CD4-positive, alpha-beta T cell treated with Interleukin-6 at 100 ng/mL for 8 hours (primary cell): ENCODE measurements around the gene TMEM229A.
"Not testable (repeated sequence)": the region's sequence is repeated elsewhere in the genome, so short reads cannot be mapped to it uniquely, and the experiment has no call there.

Source experiments
- DNase-seq: peaks from one replicate; pipeline ENCODE4 v3.0.0-alpha.2; 2020; ENCODE audit warnings: mixed read lengths, low spot score

The TMEM229A gene

DNA sequence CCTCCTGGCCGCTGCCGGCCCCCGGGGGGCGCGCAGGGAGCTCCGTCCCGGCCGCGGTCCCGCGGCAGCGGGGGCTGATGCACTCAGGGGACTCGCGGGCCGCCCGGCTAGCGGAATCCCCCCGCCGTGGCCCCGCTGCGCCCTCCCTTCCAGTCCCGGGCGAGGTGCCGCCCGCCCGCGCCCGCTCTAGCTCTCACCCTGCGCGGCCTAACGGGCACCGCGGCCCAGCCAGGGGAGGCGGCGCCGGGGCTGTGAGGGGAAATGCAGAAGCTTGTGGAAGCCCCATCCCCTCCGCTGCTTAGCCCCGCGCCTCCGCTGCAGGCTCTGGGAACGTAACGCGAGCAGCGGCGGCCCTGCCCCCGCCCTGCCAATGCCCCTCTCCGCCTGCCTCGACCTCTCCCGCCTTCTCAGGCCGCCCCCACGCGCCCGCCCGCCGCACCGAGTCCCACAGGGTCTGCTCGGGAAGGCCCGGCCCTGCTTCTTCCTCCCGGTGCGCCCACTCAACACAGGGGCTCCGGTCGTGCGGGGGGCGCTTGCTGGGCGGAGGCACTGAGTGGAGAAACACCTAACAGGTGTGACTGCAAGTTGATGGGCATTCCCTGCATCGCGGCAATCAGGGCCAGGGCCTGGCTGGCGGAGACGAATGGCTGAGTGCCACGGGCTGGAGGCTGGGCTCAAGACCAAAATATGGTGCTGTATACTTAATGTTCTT is 384 bp upstream of the TMEM229A start:
- no peak for DNase-seq

DNA sequence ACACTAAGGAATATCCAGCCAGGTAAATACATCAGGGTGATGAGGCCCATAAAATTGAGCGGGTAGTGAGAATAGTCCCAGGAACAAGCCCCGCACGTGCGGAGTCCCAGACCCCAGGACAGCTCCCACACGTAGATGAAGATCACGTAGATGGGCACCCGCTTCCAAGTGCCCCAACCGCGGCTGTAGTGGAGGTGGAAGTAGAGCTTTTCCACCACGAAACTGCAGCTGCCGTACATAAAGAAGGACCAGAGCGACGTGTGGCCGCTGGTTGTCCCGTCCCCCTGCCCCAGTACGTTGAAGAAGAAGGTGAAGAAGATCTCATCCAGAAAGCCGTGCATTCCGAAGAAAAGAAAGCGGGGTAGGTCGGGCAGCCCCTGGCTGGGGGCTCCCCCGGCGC is 948 bp downstream of the TMEM229A start:
- DNase-seq: no peak

DNA sequence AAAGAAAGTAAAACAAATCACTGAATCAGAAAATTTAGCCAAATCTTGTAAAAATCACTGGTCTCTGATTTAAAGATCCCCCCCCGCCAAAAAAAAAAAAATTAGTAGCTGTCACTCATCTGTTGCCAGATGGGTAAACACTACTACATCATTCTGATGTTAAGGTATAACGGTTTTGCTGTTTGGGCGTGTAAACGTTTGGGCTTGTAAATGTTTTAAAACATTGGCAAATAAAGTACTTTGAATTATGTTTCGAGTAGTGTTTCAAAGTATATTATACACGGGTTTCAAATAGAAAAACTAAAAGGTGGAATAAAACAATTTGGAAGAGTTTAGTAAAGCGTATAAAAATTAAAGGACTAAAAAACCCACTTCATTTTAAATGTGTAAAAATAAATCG is 1.5 kb downstream of the TMEM229A start:
- no peak for DNase-seq

DNA sequence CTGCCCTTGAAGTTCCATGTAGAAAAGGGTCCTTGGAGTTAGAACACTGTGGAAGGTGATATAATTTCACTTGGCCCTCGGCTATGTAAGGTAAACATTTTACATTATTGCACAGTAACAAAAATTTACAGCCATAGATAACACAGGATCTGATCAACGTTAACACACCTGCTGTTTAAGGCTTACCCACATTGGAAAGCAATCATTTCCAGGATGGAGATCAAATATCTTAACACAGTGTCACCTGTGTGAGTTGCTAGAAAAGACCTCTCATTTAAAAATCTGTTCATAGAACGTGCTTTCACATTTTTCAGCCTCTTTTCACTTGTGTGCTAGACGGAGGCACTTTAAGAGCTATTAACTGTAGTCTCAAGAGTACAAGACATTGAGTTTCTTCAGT is 1.9 kb downstream of the TMEM229A start:
- no peak for DNase-seq

DNA sequence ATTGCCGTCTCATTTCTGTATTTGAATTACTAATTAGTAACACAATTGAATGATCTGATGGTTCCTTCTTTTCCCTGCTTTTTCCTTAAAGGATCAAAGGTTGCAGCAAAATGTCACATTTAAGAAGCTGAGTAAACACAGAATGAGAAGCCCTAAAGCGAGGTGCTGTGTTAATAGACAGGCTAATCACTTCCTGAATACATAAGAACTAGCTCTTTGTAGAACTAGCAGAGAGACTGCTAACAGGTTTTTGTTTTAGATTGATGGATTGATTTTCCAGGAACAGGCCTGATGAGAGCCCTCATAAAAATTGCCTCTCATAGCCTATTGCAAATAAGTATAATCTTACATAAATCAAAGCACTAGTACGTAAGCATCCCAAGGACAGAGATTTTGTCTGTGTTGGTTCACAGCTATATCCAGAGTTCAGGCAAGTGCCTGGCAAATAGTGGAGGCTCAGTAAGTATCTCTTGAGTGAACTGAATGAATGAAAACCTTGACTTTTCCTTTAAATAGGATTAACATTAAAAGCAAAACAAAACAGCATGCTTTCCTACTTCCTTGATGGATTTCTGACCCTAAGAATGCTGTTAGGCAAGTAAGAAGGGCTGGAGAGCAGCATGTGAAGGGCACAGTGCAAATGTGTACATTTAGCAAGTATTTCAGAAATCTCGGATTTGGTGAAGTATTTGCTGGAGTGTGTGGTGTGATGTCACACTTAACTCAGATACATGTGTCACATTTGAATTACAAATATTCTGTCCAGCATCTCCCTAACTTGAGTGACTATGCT is 3.3 kb downstream of the TMEM229A start:
- no peak for DNase-seq

DNA sequence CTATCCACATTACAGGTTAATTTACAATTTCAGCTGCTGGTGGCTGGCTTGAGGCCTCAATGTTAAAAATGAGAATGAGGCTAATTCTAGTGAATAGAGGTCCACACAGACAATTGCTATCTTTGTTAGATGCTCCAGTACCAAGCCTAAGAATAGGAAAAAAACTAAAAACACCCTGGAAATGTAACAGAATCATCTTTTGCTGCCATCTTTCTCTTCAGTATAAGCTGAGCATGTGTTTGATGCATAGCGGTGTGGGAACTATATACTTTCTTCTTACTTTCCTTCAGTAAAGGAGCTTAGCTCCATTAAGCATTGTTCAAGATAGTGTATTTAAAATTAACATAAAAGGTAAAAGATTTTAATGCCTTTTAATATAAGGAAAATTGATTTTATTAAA is 5.6 kb downstream of the TMEM229A start:
- no peak for DNase-seq

DNA sequence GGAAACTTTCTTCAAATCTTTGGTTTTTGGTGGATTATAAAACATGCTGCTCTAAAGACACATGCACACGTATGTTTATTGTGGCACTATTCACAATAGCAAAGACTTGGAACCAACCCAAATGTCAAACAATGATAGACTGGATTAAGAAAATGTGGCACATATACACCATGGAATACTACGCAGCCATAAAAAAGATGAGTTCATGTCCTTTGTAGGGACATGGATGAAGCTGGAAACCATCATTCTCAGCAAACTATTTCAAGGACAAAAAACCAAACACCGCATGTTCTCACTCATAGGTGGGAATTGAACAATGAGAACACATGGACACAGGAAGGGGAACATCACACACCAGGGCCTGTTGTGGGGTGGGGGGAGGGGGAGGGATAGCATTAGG is 8.5 kb downstream of the TMEM229A start:
- DNase-seq: not testable (repeated sequence)

DNA sequence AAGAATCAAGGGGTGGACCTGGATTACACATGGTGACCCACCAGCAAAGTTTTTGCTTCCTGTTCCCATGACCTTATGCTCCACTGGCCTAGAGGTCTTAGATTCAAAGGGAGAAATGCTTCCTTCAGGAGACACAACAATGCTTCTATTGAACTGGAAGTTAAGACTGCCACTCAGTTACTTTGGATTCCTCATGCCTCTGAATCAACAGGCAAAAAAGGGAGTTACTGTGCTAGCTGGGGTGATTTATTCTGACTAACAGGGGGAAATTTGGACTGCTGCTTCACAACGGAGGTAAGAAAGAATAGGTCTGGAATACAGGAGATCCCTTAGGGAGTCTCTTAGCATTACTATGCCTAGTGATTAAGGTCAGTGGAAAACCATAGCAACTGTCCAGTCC is 10.3 kb downstream of the TMEM229A start:
- no peak for DNase-seq

DNA sequence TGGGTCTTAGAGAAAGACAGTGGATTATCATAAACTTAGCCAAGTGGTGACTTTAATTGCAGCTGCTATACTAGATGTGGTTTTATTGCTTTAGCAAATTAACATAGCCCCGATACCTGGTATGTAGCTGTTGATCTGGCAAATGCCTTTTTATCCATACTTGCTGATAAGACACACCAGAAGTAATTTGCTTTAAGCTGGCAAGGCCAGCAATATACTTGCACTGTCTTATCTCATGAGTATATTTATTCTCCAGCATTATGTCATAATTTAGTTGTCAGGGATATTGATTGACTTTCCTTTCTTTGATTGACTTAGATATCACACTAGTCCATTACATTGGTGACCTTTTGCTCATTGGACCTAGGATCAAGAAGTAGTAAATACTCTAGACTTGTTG is 12.8 kb downstream of the TMEM229A start:
- DNase-seq: no peak

DNA sequence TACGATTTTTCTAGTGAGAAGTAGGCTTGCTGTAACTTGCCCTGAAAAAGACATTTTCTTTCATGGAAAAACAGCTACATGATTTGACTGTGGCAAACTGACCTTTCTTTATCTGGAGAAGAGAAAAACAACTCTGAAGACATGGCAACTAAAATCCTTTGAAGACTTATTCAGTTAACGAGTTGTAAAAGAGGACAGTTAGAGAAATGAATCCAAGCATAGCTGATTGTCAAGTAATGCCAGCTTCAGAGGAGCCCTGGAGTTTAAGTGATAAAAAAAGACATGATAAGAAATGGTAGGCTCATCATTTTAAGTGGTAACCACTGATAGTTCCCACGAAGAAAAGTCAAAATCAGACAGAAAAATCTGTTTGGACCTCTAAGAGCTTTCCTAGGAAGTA is 19.6 kb downstream of the TMEM229A start:
- no peak for DNase-seq

DNA sequence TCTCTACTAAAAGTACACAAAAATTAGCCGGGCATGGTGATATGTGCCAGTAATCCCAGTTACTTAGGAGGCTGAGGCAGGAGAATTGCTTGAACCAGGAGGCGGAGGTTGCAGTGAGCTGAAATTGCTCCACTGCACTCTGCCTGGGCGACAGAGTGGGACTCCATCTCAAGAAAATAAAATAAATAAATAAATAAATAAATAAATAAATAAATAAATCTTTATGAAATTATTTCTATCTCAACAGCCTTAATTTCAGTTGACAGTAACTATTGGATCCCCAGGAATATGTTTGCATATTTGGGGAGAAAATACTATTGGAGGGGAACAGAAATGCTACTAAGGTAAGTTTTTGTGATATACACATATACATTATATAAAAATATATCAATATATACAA is 20.0 kb downstream of the TMEM229A start:
- no peak for DNase-seq

DNA sequence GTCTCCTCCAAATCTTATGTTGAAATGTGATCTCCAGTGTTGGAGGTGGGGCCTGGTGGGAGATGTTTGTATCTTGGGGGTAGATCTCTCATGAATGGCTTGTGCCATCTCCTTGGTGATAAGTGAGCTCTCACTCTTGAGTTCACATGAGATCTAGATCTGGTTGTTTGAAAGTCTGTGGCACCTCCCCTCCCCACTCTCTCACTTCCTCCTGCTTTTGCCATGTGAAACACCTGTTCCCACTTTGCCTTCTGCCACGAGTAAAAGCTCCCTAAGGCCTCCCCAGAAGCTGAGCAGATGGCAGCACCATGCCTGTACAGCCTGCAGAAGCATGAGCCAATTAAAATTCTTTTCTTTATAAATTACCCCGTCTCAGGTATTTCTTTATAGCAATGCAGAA is 23.5 kb downstream of the TMEM229A start:
- no peak for DNase-seq

DNA sequence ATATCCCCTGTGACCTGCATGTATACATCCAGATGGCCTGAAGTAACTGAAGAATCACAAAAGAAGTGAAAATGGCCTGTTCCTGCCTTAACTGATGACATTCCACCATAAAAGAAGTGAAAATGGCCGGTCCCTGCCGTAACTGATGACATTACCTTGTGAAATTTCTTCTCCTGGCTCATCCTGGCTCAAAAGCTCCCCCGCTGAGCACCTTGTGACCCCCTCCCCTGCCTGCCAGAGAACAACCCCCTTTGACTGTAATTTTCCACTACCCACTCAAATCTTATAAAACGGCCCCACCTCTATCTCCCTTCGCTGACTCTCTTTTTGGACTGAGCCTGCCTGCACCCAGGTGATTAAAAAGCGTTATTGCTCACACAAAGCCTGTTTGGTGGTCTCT is 24.6 kb downstream of the TMEM229A start:
- not testable (repeated sequence) for DNase-seq

DNA sequence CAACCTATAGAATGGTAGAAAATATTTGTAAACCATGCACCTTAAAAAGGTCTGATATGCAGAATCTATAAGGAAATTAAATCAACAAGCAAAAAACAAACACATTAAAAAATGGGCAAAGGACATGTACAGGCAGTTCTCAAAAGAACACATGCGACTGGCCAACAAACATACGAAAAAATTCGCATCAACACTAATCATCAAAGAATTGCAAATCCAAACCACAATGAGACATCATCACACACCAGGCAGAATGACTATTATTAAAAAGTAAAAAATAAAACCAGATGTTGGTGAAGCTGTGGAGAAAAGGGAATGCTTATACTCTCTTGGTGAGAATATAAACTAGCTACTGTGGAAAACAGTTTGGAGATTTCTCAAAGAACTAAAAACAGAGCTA is 33.2 kb downstream of the TMEM229A start:
- no peak for DNase-seq

DNA sequence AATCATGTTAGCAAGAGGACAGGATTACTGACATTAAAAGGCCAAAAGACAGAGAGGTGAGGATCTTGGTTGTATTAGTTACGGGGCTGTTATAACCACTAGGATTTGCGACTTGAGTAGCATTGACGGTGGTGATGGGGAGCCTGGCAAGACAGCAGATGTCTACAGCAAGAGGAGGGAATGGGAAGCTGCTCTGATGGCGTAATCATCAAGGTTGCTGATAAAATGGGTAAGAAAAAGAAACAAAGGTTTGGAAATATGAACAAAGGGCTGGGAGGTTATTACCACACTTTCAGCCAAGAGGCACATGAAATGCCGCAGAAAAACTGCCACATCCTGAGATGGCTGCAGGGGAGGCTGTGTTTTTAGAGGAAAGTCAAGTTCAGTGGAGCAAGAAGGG is 33.9 kb downstream of the TMEM229A start:
- DNase-seq: no peak

DNA sequence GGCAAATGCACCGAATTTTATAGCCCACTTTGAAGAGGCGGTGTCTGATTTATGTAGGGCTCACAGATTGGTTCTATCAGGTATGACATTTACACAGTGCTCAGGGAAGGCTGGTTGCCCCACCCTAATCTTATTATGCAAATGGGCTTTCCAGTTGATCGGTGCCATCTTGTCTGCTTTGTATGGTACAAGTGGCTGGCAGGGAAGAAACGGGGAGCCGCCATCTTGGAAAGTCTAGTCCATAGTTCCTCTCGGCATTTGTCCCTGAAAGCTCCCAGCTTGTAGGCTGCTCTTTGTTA is 36.6 kb downstream of the TMEM229A start:
- DNase-seq: no peak

DNA sequence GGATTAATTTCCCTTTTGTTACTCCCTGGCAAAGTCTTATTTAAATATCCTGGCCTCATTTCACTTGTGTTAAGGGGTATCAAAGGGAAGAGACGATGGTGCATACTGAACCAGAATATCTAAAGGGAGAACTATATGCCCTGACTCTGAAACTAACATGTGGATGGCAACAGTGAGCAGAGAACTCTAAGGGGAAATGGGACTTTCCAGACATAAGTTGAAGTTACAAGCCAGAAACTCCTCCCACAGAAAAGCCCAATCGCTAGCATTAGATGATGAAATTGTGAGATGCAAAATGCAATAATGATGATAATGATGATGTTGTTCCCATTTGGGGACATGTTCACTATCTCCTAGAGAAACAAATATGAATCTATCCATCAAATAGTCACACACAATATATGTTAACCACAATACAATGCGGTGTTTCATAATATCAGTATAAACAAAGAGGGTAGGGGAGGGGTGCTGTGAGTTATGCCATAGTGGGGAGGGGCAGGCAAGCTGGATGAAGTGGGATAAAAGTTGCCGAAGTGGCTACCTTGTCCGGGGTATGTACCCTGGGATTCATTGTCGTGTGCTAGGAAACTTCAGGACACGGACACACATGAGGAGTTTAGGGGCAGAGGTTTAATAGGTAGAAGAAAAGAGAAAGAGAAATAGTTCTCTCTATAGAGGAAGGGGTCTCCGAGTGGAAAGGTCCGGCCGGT is 37.1 kb downstream of the TMEM229A start:
- no peak for DNase-seq

DNA sequence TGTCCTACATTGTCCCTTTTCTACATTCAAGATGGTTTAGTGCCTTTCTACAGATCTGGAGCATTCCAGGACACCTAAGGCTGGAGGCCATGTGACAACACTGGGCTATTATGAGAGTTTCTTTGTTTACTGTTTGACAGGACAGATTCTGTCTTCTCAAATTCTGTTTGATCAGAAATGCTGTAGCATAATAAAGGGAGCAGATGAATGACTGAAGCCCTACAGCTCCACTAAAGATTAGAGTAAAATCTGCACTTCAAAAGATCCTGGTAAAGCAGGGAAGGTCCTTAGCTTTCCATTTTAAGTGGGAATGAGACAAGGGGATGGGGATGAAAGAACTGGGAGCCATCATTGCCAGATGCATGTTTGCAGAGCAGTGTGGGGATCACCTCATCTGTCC is 38.4 kb downstream of the TMEM229A start:
- DNase-seq: no peak

DNA sequence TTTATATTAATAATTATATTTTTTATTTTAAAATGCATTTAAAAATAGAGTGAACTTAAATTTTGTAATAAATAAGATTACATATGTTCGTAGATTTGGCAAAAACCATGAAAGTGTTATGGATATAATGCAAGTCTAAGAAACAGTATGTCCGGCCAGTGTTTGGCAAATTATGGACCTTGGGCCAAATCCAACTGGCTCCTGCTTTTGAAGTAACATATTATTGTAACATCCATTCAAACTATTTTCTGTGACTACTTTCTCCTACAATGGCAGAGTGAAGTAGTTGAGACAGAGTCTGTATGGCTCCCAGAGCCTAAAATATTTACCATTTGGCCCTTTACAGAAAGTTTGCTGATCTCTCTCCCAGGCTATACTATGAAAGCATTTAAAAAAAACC is 38.9 kb downstream of the TMEM229A start:
- DNase-seq: no peak

DNA sequence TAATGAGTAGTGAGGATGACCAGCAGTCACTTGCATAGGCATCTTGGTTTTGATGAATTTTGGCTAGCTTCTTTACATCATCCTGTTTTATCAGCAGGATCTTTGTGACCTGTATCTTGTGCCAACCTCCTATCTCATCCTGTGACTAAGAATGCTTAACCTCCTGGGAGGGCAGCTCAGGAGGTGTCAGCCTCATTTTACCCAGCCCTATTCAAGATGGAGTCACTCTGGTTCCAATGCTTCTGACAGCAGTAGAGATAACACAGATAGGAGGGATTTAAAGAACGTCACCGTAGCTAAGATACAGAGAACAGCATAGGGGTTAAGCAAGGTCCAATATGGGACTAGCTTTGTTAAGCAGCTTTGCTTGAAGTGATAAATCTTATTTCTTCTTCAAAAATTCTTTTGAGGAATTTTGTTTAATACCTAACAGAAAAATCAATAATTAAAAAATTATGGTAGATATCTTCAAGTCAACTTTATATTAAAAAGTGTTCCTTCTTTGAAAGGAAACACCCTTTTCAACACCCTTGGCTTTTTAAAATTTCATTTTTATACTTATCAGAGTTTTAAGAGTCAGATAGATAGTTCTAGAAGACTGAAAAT is 39.9 kb downstream of the TMEM229A start:
- DNase-seq: no peak

DNA sequence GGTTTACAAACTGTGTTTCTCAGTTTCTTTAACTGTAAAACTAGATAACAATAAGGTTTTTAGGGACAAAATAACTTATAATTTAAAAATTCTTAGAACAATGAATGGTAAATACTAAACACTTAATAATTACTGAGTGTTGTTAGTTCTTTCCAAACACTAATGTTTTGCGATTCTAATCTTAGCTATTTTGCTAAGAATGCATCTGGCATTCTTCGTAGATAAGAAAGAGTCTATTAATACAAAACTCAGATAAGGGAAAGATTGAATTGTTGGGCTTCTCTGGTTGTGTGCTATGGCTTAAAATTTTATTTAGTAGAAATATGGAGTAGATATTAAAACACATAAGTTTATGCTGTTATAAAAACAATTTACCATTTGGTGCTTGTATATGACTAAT is 45.4 kb downstream of the TMEM229A start:
- no peak for DNase-seq
